Inflammatory macrophage treated with lipopolysaccharide for 1 hour (primary cell): Measurements from ENCODE around the gene ZNF660.
A peak's percentile ranks its signal among the peaks of the same experiment; 100 is the strongest.

Experiments used
- DNase-seq, 2 donors: peaks; one replicate each; pipeline ENCODE4 v3.0.0-alpha.2; 2020 to 2022

The ZNF660 gene

DNA sequence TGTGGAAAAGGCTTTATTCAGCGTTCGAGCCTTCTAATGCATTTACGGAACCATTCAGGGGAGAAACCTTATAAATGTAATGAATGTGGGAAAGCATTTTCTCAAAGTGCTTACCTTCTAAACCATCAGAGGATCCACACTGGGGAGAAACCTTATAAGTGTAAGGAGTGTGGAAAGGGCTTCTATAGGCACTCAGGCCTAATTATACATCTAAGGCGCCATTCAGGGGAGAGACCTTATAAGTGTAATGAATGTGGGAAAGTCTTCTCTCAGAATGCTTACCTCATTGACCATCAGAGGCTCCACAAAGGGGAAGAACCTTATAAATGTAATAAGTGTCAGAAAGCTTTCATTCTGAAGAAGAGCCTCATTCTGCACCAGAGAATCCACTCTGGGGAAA, 57.6 kb downstream of the ZNF660 start:
- DNase-seq: no peak

GRCh38 chr3:44643024-44643423, 58.3 kb downstream of the ZNF660 start:
- no peak for DNase-seq

GRCh38 chr3:44647771-44648170, 63.0 kb downstream of the ZNF660 start:
- no peak for DNase-seq

- peak; percentile 79 to 91 for DNase-seq
These were observed 63.9 kb downstream of the ZNF660 start, which contains the start of gene ZNF35 for GRCh38 chr3:44648564-44649229. ZNF35 (plus strand) TSS chr3:44648732; CDS start chr3:44651068, 2,336 bp downstream.
